Liver (tissue), 9 donors: ENCODE data around the gene DPEP2. TPM values are rescaled to one million over a fixed set of nuclear protein-coding genes. Genes with fewer than 3 reads are reported as not detected.
A peak's percentile ranks its signal among the peaks of the same experiment; 100 is the strongest.

Source experiments
- DNase-seq: peaks from one replicate; pipeline ENCODE4 v3.0.0-alpha.2; 2017; ENCODE audit warnings: low spot score
- H3K27ac ChIP-seq, 2 donors: one replicate each; pipeline ENCODE4 v1.7.0; 2013; ENCODE audit warnings: inconsistent platforms in 2 of 2, low read length in 2 of 2, control low read depth in 1 of 2, low read depth in 1 of 2, mild to moderate bottlenecking in 1 of 2
- H3K27me3 ChIP-seq, 4 donors: one replicate each; pipeline versions ENCODE4 v1.6.1 to v1.7.0; 2013; ENCODE audit warnings: low read length in 3 of 4, inconsistent platforms in 1 of 4, mild to moderate bottlenecking in 1 of 4, moderate library complexity in 1 of 4; ENCODE audit not compliant: control insufficient read depth in 4 of 4, insufficient read depth in 4 of 4
- H3K36me3 ChIP-seq, 4 donors: one replicate each; pipeline versions ENCODE4 v1.6.1 to v1.7.0; 2013; ENCODE audit warnings: low read length in 3 of 4, mild to moderate bottlenecking in 3 of 4, low read depth in 1 of 4, moderate library complexity in 1 of 4; ENCODE audit not compliant: control insufficient read depth in 4 of 4, insufficient read depth in 3 of 4
- H3K4me1 ChIP-seq, 4 donors: one replicate each; pipeline versions ENCODE4 v1.6.1 to v1.7.0; 2013; ENCODE audit warnings: low read length in 3 of 4, mild to moderate bottlenecking in 3 of 4, moderate library complexity in 1 of 4; ENCODE audit not compliant: control insufficient read depth in 4 of 4, insufficient read depth in 4 of 4
- H3K4me3 ChIP-seq, 3 donors: one replicate each; pipeline versions ENCODE4 v1.6.1 to v1.7.0; 2013; ENCODE audit warnings: low read length in 3 of 3, control low read depth in 1 of 3, low read depth in 1 of 3, mild to moderate bottlenecking in 1 of 3
- H3K9ac ChIP-seq, 2 donors: one replicate each; pipeline ENCODE4 v1.7.0; 2013; ENCODE audit warnings: low read length in 2 of 2, mild to moderate bottlenecking in 2 of 2, moderate library complexity in 2 of 2, control low read depth in 1 of 2, low read depth in 1 of 2
- H3K9me3 ChIP-seq, 4 donors: one replicate each; pipeline versions ENCODE4 v1.6.1 to v1.7.0; 2013; ENCODE audit warnings: low read length in 3 of 4; ENCODE audit not compliant: control insufficient read depth in 4 of 4
- FOXA1 ChIP-seq: IDR thresholded peaks from 2 replicates; pipeline ENCODE4 v1.6.1; 2016; ENCODE audit warnings: antibody characterized with exemption
- GABPA ChIP-seq, 2 donors: IDR thresholded peaks in 1 of 2; conservative IDR thresholded peaks in 1 of 2; 2 replicates each; pipeline ENCODE4 v1.6.1; 2016; ENCODE audit warnings: antibody characterized with exemption in 2 of 2, mild to moderate bottlenecking in 1 of 2, moderate library complexity in 1 of 2
- HNF4A ChIP-seq, 2 donors: conservative IDR thresholded peaks; 2 replicates each; pipeline ENCODE4 v1.6.1; 2016; ENCODE audit warnings: antibody characterized with exemption in 2 of 2, mild to moderate bottlenecking in 2 of 2
- HNF4G ChIP-seq: IDR thresholded peaks from 2 replicates; pipeline ENCODE4 v1.6.1; 2016; ENCODE audit warnings: antibody characterized with exemption
- NR2F2 ChIP-seq: IDR thresholded peaks from 2 replicates; pipeline ENCODE4 v1.6.1; 2016; ENCODE audit warnings: antibody characterized with exemption
- RAD21 ChIP-seq, 2 donors: IDR thresholded peaks; 2 replicates each; pipeline ENCODE4 v1.6.1; 2016; ENCODE audit warnings: antibody characterized with exemption in 2 of 2, mild to moderate bottlenecking in 2 of 2
- RXRA ChIP-seq, 2 donors: IDR thresholded peaks; 2 replicates each; pipeline ENCODE4 v1.6.1; 2017 to 2018; ENCODE audit warnings: antibody characterized with exemption in 2 of 2, mild to moderate bottlenecking in 1 of 2
- SP1 ChIP-seq: IDR thresholded peaks from 2 replicates; pipeline ENCODE4 v1.6.1; 2018; ENCODE audit warnings: antibody characterized with exemption, mild to moderate bottlenecking
- YY1 ChIP-seq: IDR thresholded peaks from 2 replicates; pipeline ENCODE4 v1.6.1; 2016; ENCODE audit warnings: antibody characterized with exemption, mild to moderate bottlenecking
- WGBS: extraction: QIAGEN DNeasy Blood & Tissue Kit; methylation state at CpG from one replicate; pipeline ENCODE4 v1.1.7; 2013; 5-methylcytosine and 5-hydroxymethylcytosine counted together
- polyA plus RNA-seq, 2 donors: library from polyadenylated mRNA; stranded (reverse) in 1 of 2; unstranded in 1 of 2; fragments of 200-250 nt in 1 of 2; fragments of >200 nt in 1 of 2; fragmentation: Nextera tagmentation in 1 of 2; extraction: Ambion mirVana in 1 of 2; gene quantifications; one replicate each; pipeline versions ENCODE4 v1.2.1 to v1.2.3, GENCODE V29; 2013 to 2015
- total RNA-seq, 2 donors: library from RNA; depleted of rRNA; stranded (reverse); fragments of >200 nt; gene quantifications; one replicate each; pipeline ENCODE4 v1.2.3, GENCODE V29; 2014
- TF ChIP-seq, protein P1 (sequence below): fragments of 150-350 bp; IDR thresholded peaks from 2 replicates; pipeline ENCODE4 v1.5.1; 2017; ENCODE audit warnings: improper control_type of control experiment, low read depth, low read length; ENCODE audit not compliant: missing input control
- TF ChIP-seq, protein P2 (sequence below): IDR thresholded peaks from 2 replicates; pipeline ENCODE4 v1.6.1; 2016; ENCODE audit warnings: antibody characterized with exemption, mild to moderate bottlenecking
- TF ChIP-seq, protein P3 (sequence below): IDR thresholded peaks from 2 replicates; pipeline ENCODE4 v1.6.1; 2016; ENCODE audit warnings: antibody characterized with exemption
- donor health status: healthy.
- donor health status: healthy.
- donor health status: healthy.
- donor health status: healthy.
- donor health status: healthy.

The DPEP2 gene
- total and polyA plus RNA-seq, 4 donors, result 1.4 to 2.4 (median 1.9) TPM

DNA sequence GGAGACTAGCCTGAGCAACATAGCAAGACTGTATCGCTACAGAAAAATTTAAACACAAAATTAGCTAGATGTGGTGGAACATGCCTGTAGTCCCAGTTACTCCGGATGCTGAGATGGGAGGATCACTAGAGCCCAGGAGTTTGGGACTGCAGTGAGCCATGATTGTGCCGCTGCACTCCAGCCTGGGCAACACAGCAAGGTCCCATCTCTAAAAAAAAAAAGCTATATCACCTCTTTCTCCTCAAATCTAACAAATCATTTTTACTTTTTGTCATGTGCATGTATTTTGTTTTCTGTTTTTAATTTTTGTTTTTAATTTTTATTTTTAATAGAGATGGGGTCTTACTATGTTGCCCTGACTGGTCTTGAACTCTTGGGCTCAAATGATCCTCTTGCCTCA, 29.7 kb upstream of the DPEP2 start:
- TF ChIP-seq, protein P1, sequence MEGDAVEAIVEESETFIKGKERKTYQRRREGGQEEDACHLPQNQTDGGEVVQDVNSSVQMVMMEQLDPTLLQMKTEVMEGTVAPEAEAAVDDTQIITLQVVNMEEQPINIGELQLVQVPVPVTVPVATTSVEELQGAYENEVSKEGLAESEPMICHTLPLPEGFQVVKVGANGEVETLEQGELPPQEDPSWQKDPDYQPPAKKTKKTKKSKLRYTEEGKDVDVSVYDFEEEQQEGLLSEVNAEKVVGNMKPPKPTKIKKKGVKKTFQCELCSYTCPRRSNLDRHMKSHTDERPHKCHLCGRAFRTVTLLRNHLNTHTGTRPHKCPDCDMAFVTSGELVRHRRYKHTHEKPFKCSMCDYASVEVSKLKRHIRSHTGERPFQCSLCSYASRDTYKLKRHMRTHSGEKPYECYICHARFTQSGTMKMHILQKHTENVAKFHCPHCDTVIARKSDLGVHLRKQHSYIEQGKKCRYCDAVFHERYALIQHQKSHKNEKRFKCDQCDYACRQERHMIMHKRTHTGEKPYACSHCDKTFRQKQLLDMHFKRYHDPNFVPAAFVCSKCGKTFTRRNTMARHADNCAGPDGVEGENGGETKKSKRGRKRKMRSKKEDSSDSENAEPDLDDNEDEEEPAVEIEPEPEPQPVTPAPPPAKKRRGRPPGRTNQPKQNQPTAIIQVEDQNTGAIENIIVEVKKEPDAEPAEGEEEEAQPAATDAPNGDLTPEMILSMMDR, result no peak
- TF ChIP-seq, protein P2, sequence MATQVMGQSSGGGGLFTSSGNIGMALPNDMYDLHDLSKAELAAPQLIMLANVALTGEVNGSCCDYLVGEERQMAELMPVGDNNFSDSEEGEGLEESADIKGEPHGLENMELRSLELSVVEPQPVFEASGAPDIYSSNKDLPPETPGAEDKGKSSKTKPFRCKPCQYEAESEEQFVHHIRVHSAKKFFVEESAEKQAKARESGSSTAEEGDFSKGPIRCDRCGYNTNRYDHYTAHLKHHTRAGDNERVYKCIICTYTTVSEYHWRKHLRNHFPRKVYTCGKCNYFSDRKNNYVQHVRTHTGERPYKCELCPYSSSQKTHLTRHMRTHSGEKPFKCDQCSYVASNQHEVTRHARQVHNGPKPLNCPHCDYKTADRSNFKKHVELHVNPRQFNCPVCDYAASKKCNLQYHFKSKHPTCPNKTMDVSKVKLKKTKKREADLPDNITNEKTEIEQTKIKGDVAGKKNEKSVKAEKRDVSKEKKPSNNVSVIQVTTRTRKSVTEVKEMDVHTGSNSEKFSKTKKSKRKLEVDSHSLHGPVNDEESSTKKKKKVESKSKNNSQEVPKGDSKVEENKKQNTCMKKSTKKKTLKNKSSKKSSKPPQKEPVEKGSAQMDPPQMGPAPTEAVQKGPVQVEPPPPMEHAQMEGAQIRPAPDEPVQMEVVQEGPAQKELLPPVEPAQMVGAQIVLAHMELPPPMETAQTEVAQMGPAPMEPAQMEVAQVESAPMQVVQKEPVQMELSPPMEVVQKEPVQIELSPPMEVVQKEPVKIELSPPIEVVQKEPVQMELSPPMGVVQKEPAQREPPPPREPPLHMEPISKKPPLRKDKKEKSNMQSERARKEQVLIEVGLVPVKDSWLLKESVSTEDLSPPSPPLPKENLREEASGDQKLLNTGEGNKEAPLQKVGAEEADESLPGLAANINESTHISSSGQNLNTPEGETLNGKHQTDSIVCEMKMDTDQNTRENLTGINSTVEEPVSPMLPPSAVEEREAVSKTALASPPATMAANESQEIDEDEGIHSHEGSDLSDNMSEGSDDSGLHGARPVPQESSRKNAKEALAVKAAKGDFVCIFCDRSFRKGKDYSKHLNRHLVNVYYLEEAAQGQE, result no peak
- TF ChIP-seq RXRA (IDR thresholded peaks at IDR 0.05) (no peak), RAD21 (IDR thresholded peaks at IDR 0.05) (no peak), FOXA1 (no peak), HNF4G (no peak), HNF4A (conservative IDR thresholded peaks at IDR 0.05) (no peak)
- TF ChIP-seq, protein P3, sequence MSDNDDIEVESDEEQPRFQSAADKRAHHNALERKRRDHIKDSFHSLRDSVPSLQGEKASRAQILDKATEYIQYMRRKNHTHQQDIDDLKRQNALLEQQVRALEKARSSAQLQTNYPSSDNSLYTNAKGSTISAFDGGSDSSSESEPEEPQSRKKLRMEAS, result no peak
- H3K36me3 ChIP-seq, result peaks cover 0 to 3% (median 1%) of the 10 kb centered on the region in 4 donors
- no peaks in the 10 kb centered on the region for H3K27me3 ChIP-seq
- no peak for DNase-seq
- no peak overlapping the region for H3K4me3 ChIP-seq
- no peak overlapping the region for H3K9ac ChIP-seq
- no peaks in the 10 kb centered on the region for H3K9me3 ChIP-seq
- 96% methylated on average over 3 of the region's 3 CpGs for WGBS
- no peak overlapping the region for H3K27ac ChIP-seq
- peaks cover 0 to 4% (median 4%) of the 10 kb centered on the region in 4 donors for H3K4me1 ChIP-seq

DNA sequence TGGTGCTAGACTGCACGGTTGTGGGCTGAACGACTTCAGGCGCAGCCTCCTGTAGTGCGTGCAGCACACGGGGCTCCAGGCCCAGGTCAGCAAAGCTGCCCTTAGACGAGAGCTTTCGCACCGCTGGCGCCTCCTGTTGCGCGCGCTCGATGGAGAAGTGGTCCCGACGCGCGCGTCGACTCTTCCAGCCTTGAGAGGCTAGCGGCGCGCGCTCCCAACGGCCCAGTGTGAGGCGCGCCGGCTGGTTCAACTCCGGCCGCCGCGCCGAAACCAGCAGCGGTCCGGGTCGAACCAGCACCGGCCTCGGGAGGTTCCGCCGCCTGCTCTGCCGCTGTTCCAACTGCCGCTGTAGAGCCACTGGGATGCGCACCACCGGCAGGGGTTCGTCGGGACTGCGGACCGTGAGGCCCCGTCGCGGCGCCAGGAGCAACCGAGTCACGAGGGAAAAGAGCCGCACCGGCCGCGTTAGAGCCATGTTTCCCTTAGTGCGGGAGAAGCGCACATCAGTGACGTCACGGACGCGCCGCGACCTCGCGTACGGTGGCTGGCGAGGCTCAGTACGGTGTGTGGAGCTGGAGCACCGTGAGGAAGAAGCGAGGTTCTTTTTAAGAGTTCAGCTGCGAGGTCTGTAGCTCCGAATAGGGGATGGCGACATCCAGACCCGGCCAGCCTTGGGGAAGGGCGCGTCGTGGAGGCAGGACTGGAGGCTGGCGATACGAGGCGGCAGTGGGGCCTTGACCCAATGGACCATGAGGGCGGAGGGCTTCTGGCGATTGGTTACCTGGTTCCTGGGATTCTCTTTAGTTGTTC, 23.6 kb upstream of the DPEP2 start, which contains the start of the genes DDX28 and DUS2:
Gene DDX28 (minus strand): TSS at position 505 of the 810 bp plus-strand sequence. CDS start 30 bp downstream, at position 475.
Gene DUS2 (plus strand): TSS at position 557 of the 810 bp plus-strand sequence. CDS start 14,740 bp downstream, outside the sequence.
- under 1% methylated on average over 84 of the region's 84 CpGs for WGBS
- peak within 1 kb of the TSS; percentile 83 to 90 for H3K9ac ChIP-seq
- peaks cover 6 to 27% (median 24%) of the 10 kb centered on the region in 4 donors for H3K4me1 ChIP-seq
- H3K36me3 ChIP-seq, result peaks cover 0 to 3% (median 2%) of the 10 kb centered on the region in 4 donors
- no peaks in the 10 kb centered on the region for H3K9me3 ChIP-seq
- no peaks in the 10 kb centered on the region for H3K27me3 ChIP-seq
- TF ChIP-seq SP1 (peak; percentile 61), RXRA (IDR thresholded peaks at IDR 0.05) (peak; percentile 62 to 66), GABPA (IDR thresholded peaks at IDR 0.05 in 1 of 2, conservative IDR thresholded peaks at IDR 0.05 in 1 of 2) (peak in 1 of 2 donors; percentile 61), YY1 (peak; percentile 95), FOXA1 (no peak), RAD21 (IDR thresholded peaks at IDR 0.05) (peak in 1 of 2 donors; percentile 58), NR2F2 (peak; percentile 35), HNF4A (conservative IDR thresholded peaks at IDR 0.05) (peak; percentile 61 to 65)
- TF ChIP-seq, protein P1, result no peak
- TF ChIP-seq, protein P3, result peak; percentile 90
- TF ChIP-seq, protein P2, result no peak
- H3K27ac ChIP-seq, result peak within 1 kb of the TSS; percentile 77
- peak; percentile 98 for DNase-seq
- H3K4me3 ChIP-seq, result peak within 1 kb of the TSS; percentile 82 to 95 (median 91)
